Measurements from ENCODE around the gene CD40. TPM values are rescaled to one million over a fixed set of nuclear protein-coding genes. Genes with fewer than 3 reads are reported as not detected.
A peak's percentile ranks its signal among the peaks of the same experiment; 100 is the strongest.

The CD40 gene
- total RNA-seq, 6 experiments from 2014 or later, result 8.8 to 11.7 (median 9.4) TPM

DNA sequence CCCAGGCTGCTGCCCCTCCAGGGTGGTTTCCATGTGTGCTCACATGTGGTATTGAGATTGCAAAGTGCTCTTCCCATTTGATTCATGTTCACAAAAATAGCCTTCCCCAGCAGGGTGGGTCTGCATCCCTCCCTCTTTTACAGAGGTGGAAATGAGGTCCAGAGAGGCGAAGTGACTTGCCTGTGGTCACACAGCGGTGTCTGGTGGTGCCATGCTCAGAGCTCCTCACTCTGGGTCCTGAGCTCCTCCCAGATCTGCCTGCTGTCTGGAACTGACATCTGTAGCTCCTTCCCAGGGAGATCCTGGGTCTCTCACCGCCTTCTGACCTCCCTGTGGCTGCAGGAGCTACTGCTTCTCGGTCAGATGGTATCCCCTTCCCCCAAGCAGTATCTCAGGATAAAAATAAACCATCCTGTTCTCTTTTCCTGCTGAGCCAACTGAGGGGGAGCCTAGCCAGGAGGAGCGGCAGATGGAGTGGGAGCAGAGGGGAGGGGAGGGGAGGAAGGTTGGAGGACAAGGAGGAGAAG lies 11.9 kb downstream of the CD40 start:
- no peaks in the 10 kb centered on the region for H3K36me3 ChIP-seq
- peak in 1 of 3 donors; percentile 13 for DNase-seq
- TF ChIP-seq, protein P1, sequence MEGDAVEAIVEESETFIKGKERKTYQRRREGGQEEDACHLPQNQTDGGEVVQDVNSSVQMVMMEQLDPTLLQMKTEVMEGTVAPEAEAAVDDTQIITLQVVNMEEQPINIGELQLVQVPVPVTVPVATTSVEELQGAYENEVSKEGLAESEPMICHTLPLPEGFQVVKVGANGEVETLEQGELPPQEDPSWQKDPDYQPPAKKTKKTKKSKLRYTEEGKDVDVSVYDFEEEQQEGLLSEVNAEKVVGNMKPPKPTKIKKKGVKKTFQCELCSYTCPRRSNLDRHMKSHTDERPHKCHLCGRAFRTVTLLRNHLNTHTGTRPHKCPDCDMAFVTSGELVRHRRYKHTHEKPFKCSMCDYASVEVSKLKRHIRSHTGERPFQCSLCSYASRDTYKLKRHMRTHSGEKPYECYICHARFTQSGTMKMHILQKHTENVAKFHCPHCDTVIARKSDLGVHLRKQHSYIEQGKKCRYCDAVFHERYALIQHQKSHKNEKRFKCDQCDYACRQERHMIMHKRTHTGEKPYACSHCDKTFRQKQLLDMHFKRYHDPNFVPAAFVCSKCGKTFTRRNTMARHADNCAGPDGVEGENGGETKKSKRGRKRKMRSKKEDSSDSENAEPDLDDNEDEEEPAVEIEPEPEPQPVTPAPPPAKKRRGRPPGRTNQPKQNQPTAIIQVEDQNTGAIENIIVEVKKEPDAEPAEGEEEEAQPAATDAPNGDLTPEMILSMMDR (IDR thresholded peaks at IDR 0.05), result no peak
- no peak for TF ChIP-seq POLR2A (IDR thresholded peaks at IDR 0.05)
- H3K27ac ChIP-seq, result no peak overlapping the region
- no peak overlapping the region for H3K4me3 ChIP-seq
- intact Hi-C loops (cut with DNase I), result loop anchor here in 1 of 2 donors (10.0 kb wide), 1 partner anchor 225 kb away; no protein-coding TSS in a partner anchor
- no peaks in the 10 kb centered on the region for H3K4me1 ChIP-seq
- H3K9me3 ChIP-seq, result no peaks in the 10 kb centered on the region
- ATAC-seq, result no peak
- 14% methylated on average over 4 of the region's 5 CpGs for WGBS (ENCODE audit: insufficient coverage, low coverage, low lambda C conversion rate, missing lambda C conversion rate)
- H3K27me3 ChIP-seq, result no peaks in the 10 kb centered on the region

- Histone ChIP-seq H3K9me3 (no peaks in the 10 kb centered on the region), H3K36me3 (no peaks in the 10 kb centered on the region), H3K4me3 (no peak overlapping the region), H3K4me1 (no peaks in the 10 kb centered on the region), H3K27ac (no peak overlapping the region), H3K27me3 (no peaks in the 10 kb centered on the region)
- ATAC-seq (no peak), DNase-seq (peak in 1 of 3 donors; percentile 27)
- TF ChIP-seq, protein P1 (IDR thresholded peaks at IDR 0.05), result no peak
- no peak for TF ChIP-seq POLR2A (IDR thresholded peaks at IDR 0.05)
- intact Hi-C loops (cut with DNase I), result loop anchor here in 1 of 2 donors (10.0 kb wide), 1 partner anchor 224 kb away; no protein-coding TSS in a partner anchor
- 33% methylated on average over 3 of the region's 4 CpGs for WGBS (ENCODE audit: insufficient coverage, low coverage, low lambda C conversion rate, missing lambda C conversion rate)
Observed at GRCh38 chr20:46130534-46130933, 12.4 kb downstream of the CD40 start.

DNA sequence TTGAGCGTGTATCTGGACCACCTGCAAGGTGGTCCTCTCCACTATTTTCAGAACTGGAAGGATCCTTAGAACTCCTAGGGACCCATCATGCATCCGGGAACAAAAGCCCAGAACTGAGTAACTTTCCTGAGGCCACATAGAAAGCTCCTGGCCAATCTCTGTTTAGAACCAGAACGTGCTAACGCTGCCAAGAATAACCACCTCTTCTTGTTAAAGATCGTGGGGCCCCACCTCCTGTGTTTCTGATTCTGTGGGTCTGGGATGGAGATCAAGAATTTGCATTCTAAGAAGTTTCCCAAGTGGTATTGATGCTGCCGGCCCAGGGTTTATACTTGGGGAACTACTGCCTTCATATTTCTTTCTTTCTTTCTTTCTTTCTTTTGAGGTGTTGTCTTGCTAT lies 13.3 kb downstream of the CD40 start:
- no peaks in the 10 kb centered on the region for H3K27me3 ChIP-seq
- no peaks in the 10 kb centered on the region for H3K36me3 ChIP-seq
- H3K27ac ChIP-seq, result no peak overlapping the region
- ATAC-seq (no peak), DNase-seq (peak in 1 of 3 donors; percentile 3)
- H3K9me3 ChIP-seq, result no peaks in the 10 kb centered on the region
- WGBS (ENCODE audit: insufficient coverage, low coverage, low lambda C conversion rate, missing lambda C conversion rate), result 30% methylated on average over 6 of the region's 6 CpGs
- intact Hi-C loops (cut with DNase I), result loop anchor here in 1 of 2 donors (10.0 kb wide), 1 partner anchor 223 kb away; no protein-coding TSS in a partner anchor
- TF ChIP-seq POLR2A (IDR thresholded peaks at IDR 0.05), result no peak
- TF ChIP-seq, protein P1 (IDR thresholded peaks at IDR 0.05), result no peak
- H3K4me1 ChIP-seq, result no peaks in the 10 kb centered on the region
- H3K4me3 ChIP-seq, result no peak overlapping the region

- Histone ChIP-seq H3K9me3 (no peaks in the 10 kb centered on the region), H3K4me1 (no peaks in the 10 kb centered on the region), H3K4me3 (no peak overlapping the region), H3K27me3 (no peaks in the 10 kb centered on the region), H3K36me3 (no peaks in the 10 kb centered on the region), H3K27ac (no peak overlapping the region)
- intact Hi-C loops (cut with DNase I), result loop anchor here in 1 of 2 donors (10.0 kb wide), 1 partner anchor 222 kb away; no protein-coding TSS in a partner anchor
- DNase-seq (peak; percentile 57 to 72 (median 64)), ATAC-seq (peak; percentile 80 to 93 (median 88))
- 24% methylated on average over 5 of the region's 17 CpGs for WGBS (ENCODE audit: insufficient coverage, low coverage, low lambda C conversion rate, missing lambda C conversion rate)
- TF ChIP-seq POLR2A (IDR thresholded peaks at IDR 0.05), result no peak
- TF ChIP-seq, protein P1 (IDR thresholded peaks at IDR 0.05), result peak; percentile 71 to 78 (median 76)
Observed at GRCh38 chr20:46132705-46133120, 14.6 kb downstream of the CD40 start.
